ENCODE measurements around the gene PTDSS2.

The PTDSS2 gene

DNA sequence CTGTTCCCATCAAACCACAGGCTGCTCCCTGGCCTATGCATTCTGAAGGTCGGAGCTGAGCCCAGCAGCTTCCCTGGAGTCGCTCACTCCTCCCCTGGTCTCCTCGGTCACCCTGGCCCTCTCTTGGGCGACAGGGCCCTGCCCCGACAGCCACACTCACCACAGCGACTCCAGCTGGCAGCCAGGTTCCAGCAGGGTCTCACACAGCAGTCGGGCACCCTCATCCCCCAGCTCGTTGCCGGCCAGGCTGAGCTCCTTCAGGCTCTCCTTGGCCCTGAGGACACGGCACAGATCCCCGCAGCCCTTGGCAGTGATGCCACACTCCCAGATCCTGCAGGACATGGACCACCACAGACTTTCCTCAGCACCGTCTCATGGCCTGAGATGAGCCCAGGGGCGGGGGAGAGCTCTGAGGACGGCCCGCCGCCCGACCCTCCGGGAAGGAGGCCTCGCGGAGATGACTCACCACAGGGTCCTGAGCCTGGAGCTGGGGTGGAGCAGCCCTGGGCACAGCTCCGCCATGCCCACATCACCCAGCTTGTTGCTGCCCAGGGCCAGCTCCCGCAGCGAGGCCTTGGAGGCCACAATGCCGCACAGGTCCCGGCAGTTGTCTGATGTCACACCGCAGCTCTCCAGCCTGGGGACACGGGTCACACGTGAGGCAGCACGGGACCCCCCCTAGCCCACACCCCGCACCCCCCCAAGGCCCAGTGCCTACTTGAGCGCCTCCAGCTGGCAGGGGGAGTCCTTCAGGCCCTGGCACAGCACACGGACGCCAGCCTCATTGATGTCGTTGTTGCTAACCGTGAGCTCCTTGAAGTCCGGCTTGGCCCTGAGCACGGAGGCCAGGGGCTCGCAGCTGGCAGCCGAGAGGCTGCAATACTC is 48.5 kb downstream of the PTDSS2 start:
- TF ChIP-seq, protein P1, sequence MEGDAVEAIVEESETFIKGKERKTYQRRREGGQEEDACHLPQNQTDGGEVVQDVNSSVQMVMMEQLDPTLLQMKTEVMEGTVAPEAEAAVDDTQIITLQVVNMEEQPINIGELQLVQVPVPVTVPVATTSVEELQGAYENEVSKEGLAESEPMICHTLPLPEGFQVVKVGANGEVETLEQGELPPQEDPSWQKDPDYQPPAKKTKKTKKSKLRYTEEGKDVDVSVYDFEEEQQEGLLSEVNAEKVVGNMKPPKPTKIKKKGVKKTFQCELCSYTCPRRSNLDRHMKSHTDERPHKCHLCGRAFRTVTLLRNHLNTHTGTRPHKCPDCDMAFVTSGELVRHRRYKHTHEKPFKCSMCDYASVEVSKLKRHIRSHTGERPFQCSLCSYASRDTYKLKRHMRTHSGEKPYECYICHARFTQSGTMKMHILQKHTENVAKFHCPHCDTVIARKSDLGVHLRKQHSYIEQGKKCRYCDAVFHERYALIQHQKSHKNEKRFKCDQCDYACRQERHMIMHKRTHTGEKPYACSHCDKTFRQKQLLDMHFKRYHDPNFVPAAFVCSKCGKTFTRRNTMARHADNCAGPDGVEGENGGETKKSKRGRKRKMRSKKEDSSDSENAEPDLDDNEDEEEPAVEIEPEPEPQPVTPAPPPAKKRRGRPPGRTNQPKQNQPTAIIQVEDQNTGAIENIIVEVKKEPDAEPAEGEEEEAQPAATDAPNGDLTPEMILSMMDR (IDR thresholded peaks at IDR 0.05; ENCODE audit: control extremely low read depth, extremely low read depth, low read depth, missing control alignments), result no peak
- ChIA-PET POLR2A (interaction anchor here (0.6 kb wide), 1 partner anchor 92 kb away, joined by 3 read pairs; no protein-coding TSS in a partner anchor), CTCF (interaction anchor here (1.3 to 1.5 kb wide), 3 partner anchors 20 to 102 kb away, joined by 3 to 8 read pairs (median 3); no protein-coding TSS in a partner anchor)
- DNase-seq (ENCODE audit: extremely low spot score), result no peak

DNA sequence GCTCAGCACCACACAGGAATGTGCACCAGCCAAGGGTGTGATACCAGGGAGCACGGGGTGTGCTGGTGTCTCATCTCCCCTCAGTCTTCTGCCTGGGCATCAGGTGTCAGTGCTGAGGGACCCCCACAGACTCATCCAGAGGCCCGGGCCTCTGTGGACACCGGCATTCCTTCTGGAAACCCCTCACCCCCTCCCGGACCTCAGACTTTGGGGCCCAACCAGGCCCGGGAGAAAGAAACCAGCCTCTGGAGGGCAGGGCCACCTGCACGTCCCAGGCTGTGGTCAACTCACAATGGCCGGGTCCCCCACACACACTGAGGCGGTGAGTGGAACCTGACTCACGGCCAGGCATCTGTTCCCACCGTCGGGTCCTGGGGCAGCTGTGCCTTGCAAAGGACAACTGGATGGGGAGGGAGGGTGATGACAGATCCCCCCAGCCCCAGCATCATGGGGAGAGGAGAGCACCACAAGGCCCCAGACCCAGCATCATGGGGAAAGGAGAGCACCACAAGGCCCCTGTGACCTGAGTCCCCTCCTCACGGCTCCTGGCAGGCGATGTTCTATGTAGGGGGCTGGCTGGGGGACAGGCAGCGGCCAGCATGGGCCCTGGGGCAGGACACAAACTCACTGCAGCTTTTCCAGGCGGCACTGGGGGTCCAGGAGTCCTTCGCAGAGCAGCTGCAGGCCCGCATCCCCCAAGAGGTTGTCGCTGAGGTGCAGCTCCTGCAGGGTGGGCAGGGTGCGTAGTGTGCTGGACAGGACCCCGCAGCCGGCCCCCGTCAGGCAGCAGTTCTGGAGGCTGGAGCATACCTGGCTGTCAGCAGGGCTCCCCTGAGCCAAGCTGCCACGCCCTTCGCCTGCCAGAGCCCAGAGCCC is 49.4 kb downstream of the PTDSS2 start:
- DNase-seq (ENCODE audit: extremely low spot score), result no peak
- ChIA-PET CTCF (interaction anchor here (1.3 to 1.5 kb wide), 3 partner anchors 19 to 103 kb away, joined by 3 to 8 read pairs (median 3); no protein-coding TSS in a partner anchor), POLR2A (interaction anchor here (0.6 to 1.1 kb wide), 2 partner anchors 43 to 93 kb away, joined by 3 read pairs; no protein-coding TSS in a partner anchor)
- TF ChIP-seq, protein P1 (IDR thresholded peaks at IDR 0.05; ENCODE audit: control extremely low read depth, extremely low read depth, low read depth, missing control alignments), result no peak

DNA sequence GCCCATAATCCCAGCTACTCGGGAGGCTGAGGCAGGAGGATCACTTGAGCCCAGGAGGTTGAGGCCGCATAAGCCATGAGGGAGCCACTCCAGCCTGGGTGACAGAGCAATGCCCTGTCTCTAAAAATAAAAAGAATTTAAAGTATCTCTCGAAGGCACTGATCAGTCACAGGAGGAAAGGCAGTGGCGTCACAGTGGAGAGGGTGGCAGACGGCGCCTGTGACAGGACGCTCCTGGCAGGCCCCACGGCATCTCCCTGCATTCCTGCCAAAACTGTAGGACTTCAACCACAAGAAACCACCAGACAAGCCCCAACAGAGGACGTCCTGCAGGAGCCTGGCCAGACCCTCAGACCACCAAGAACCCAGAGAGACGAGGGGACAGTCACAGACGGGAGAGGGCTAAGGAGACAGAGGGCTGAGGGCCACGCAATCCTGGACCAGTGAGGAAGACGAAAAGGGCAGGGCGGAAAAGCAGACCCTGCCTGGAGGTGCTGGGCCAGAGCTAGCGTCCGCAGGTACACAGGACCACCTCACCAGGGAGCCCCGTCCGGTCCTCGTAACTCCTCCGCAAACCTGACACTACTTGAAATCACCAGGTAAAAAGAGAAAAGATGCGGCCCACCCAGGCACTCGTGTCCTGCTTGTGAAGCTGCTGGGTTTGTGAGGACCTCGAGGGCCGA is 51.1 kb downstream of the PTDSS2 start:
- POLR2A ChIA-PET, result interaction anchor here (1.1 kb wide), 1 partner anchor 45 kb away, joined by 3 read pairs; no protein-coding TSS in a partner anchor
- DNase-seq (ENCODE audit: extremely low spot score), result no peak
- TF ChIP-seq, protein P1 (IDR thresholded peaks at IDR 0.05; ENCODE audit: control extremely low read depth, extremely low read depth, low read depth, missing control alignments), result no peak
- CTCF ChIA-PET, result interaction anchor here (1.0 to 1.7 kb wide), 3 partner anchors 8 to 52 kb away, joined by 3 to 6 read pairs (median 4); no protein-coding TSS in a partner anchor

DNA sequence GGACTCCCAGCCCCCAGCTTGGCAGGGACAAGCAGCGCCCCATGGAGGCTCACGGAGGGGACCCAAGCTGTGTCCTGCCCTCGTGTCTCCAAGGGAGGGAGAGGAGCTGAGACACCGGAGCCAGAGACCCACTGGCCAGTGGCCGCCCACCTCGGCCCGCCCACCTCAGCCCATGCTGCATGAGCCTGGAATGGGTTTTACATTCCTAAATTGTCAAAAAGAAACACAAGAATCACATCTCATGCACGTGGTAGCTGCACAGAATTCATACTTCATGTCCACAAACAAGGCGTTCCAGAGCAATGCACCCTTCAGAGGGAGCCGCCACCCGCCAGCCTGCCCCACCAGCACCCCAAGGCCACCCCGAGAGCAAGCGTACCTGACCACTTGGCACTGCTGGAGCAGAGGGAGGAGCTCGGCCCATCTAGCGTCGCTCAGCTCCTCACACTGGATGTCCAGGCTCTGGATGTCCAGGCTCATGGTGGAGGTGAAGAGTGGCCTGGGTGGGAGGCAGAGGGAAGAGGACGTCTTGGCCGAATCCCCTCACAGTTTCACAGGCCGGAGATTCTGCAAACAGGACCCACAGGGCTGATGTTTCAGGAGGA is 51.7 kb downstream of the PTDSS2 start:
- no peak for DNase-seq (ENCODE audit: extremely low spot score)
- CTCF ChIA-PET, result interaction anchor here (1.1 to 1.7 kb wide), 3 partner anchors 9 to 54 kb away, joined by 3 to 6 read pairs (median 3); no protein-coding TSS in a partner anchor
- TF ChIP-seq, protein P1 (IDR thresholded peaks at IDR 0.05; ENCODE audit: control extremely low read depth, extremely low read depth, low read depth, missing control alignments), result no peak
- POLR2A ChIA-PET, result no interaction called here

DNA sequence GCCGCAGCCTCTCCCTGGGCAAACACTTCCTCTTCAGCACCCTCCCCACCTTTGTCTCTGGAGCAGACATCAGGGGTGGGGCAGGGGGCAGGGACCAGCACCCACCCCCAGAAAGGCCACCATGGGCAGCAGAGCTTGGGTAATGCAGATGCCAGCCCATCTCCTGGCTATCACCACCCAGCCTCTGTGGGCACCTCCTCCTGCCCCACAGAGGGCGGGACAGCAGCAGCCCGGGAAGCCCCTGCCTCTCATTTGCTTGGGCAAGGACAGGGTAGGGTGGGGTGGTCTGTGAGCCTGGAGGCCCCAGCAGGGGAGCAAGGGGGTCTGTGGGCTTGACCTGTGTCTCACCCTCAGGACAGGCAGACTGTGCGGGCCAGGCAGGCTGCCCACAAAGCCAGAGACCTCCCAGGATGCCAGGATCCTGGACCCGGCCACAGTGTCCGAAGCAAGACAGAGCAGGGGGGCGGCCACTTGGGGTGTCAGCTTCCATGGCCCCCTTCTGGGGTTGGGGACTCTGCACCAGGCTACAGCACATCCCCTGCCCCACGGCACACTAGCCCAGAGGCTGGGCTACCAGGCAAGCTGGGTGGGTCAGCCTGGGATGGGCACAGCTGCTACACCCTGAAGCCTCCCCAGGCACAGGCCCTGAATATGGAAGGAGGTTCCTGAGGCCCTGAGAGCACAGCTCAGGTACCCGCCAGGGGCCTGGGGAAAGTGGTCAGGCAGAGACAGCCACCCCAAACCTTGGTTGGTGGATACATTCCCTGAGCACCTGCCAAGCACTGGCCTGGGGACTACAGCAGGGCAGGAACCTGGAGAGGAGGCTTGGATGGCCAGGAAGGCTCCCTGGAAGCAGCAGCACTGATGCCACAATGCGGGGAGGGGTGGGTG is 52.5 kb downstream of the PTDSS2 start:
- TF ChIP-seq, protein P1 (IDR thresholded peaks at IDR 0.05; ENCODE audit: control extremely low read depth, extremely low read depth, low read depth, missing control alignments), result no peak
- ChIA-PET POLR2A (no interaction called here), CTCF (interaction anchor here (1.1 to 1.7 kb wide), 5 partner anchors 9 to 175 kb away, joined by 3 to 6 read pairs (median 3); no protein-coding TSS in a partner anchor)
- DNase-seq (ENCODE audit: extremely low spot score), result no peak
